GM19351 (cell line): ENCODE data around the gene CCDC106.
A peak's percentile ranks its signal among the peaks of the same experiment; 100 is the strongest.

Experiments
- ATAC-seq: cut with Tn5 transposase; IDR thresholded peaks from one replicate; pipeline ENCODE4 v1.9.1; 2021; ENCODE audit warnings: mild to moderate bottlenecking, moderate library complexity; ENCODE audit not compliant: unreplicated experiment

CCDC106 gene

GRCh38 chr19:55649268-55650125 is 1.5 kb downstream of the CCDC106 start:
- ATAC-seq: no peak

- no peak for ATAC-seq
Measured at GRCh38 chr19:55650126-55650557, 2.1 kb downstream of the CCDC106 start.

- no peak for ATAC-seq
Measured at GRCh38 chr19:55650602-55651230, 2.7 kb downstream of the CCDC106 start.

- ATAC-seq: no peak
Measured at GRCh38 chr19:55651236-55651635, 3.2 kb downstream of the CCDC106 start.

GRCh38 chr19:55652311-55653128 is 4.5 kb downstream of the CCDC106 start:
- ATAC-seq: no peak

- ATAC-seq: peak; percentile 39
Measured at GRCh38 chr19:55653651-55654322, 5.8 kb downstream of the CCDC106 start.

- peak; percentile 64 for ATAC-seq
Measured at GRCh38 chr19:55654323-55654867, 6.4 kb downstream of the CCDC106 start.

- peak; percentile 29 for ATAC-seq
Measured at GRCh38 chr19:55654868-55655647, 7.0 kb downstream of the CCDC106 start, which contains the start of gene U2AF2. Gene U2AF2, plus strand, starts transcription at chr19:55655035. Its CDS starts 70 bp downstream, at chr19:55655105.

GRCh38 chr19:55655648-55656040 is 7.6 kb downstream of the CCDC106 start:
- ATAC-seq: no peak

- no peak for ATAC-seq
Measured at GRCh38 chr19:55656552-55656951, 8.5 kb downstream of the CCDC106 start.

- no peak for ATAC-seq
Measured at GRCh38 chr19:55656988-55657747, 9.2 kb downstream of the CCDC106 start.

- ATAC-seq: no peak
Measured at GRCh38 chr19:55658846-55659459, 10.9 kb downstream of the CCDC106 start.

- no peak for ATAC-seq
Measured at GRCh38 chr19:55659822-55660221, 11.8 kb downstream of the CCDC106 start.

GRCh38 chr19:55660404-55660803 is 12.4 kb downstream of the CCDC106 start:
- ATAC-seq: no peak

- no peak for ATAC-seq
Measured at GRCh38 chr19:55660991-55661390, 13.0 kb downstream of the CCDC106 start.

- ATAC-seq: no peak
Measured at GRCh38 chr19:55661826-55662225, 13.8 kb downstream of the CCDC106 start.

GRCh38 chr19:55663846-55664536 is 16.0 kb downstream of the CCDC106 start:
- ATAC-seq: no peak
